Motor neuron (in vitro differentiated cells): Measurements from ENCODE around the gene DYNC2H1. TPM values are rescaled to one million over a fixed set of nuclear protein-coding genes. Genes with fewer than 3 reads are reported as not detected.

Source experiments
- ATAC-seq, 8 experiments: fragments of 200-7000 bp; cut with Tn5 transposase; replicated peaks in 6 of 8; 2 replicates each; pipeline ENCODE4 v1.8.0; 2021; ENCODE audit warnings: mild to moderate bottlenecking in 8 of 8, moderate library complexity in 8 of 8
- H3K27ac ChIP-seq, 2 donors: fragments of 250-450 bp; sonication (Bioruptor Pico); 2 replicates each; pipeline ENCODE4 v1.9.0; 2021; ENCODE audit warnings: antibody characterized with exemption in 2 of 2, mild to moderate bottlenecking in 2 of 2, moderate library complexity in 1 of 2
- H3K4me1 ChIP-seq, 2 donors: fragments of 250-450 bp; sonication (Bioruptor Pico); replicated peaks in 1 of 2; 2 replicates each; pipeline ENCODE4 v1.6.1; 2021; ENCODE audit warnings: antibody characterized with exemption in 2 of 2, mild to moderate bottlenecking in 2 of 2, moderate library complexity in 1 of 2
- H3K4me3 ChIP-seq, 5 donors: fragments of 250-450 bp; sonication (Bioruptor Pico); 2 replicates each; pipeline ENCODE4 v1.9.0; 2021; ENCODE audit warnings: antibody characterized with exemption in 5 of 5, mild to moderate bottlenecking in 5 of 5, moderate library complexity in 4 of 5
- WGBS, 10 experiments: fragments of 450-650 bp; shearing (Covaris generic); methylation state at CpG; one replicate each; pipeline ENCODE4 v1.0.0; 2022; 5-methylcytosine and 5-hydroxymethylcytosine counted together
- in situ Hi-C, 9 experiments: fragments of 400-800 bp; cut with MboI; loops; one replicate each; pipeline ENCODE4 v1.15.0; 2021; ENCODE audit warnings: low sequenced_read_pairs in 9 of 9, low pct_unique_long_range_greater_than_20kb in 2 of 9; ENCODE audit not compliant: unreplicated experiment in 9 of 9
- total RNA-seq, 8 experiments: library from RNA; unstranded; fragments of 300-600 nt; gene quantifications; 2 replicates each; pipeline versions ENCODE4 v1.2.3 to v1.2.4, GENCODE V29; 2022

The DYNC2H1 gene, protein sequence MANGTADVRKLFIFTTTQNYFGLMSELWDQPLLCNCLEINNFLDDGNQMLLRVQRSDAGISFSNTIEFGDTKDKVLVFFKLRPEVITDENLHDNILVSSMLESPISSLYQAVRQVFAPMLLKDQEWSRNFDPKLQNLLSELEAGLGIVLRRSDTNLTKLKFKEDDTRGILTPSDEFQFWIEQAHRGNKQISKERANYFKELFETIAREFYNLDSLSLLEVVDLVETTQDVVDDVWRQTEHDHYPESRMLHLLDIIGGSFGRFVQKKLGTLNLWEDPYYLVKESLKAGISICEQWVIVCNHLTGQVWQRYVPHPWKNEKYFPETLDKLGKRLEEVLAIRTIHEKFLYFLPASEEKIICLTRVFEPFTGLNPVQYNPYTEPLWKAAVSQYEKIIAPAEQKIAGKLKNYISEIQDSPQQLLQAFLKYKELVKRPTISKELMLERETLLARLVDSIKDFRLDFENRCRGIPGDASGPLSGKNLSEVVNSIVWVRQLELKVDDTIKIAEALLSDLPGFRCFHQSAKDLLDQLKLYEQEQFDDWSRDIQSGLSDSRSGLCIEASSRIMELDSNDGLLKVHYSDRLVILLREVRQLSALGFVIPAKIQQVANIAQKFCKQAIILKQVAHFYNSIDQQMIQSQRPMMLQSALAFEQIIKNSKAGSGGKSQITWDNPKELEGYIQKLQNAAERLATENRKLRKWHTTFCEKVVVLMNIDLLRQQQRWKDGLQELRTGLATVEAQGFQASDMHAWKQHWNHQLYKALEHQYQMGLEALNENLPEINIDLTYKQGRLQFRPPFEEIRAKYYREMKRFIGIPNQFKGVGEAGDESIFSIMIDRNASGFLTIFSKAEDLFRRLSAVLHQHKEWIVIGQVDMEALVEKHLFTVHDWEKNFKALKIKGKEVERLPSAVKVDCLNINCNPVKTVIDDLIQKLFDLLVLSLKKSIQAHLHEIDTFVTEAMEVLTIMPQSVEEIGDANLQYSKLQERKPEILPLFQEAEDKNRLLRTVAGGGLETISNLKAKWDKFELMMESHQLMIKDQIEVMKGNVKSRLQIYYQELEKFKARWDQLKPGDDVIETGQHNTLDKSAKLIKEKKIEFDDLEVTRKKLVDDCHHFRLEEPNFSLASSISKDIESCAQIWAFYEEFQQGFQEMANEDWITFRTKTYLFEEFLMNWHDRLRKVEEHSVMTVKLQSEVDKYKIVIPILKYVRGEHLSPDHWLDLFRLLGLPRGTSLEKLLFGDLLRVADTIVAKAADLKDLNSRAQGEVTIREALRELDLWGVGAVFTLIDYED (N-terminal part only)
- 10 to 100 TPM; 19.7 to 51.0 (median 33.2) TPM for total RNA-seq

DNA sequence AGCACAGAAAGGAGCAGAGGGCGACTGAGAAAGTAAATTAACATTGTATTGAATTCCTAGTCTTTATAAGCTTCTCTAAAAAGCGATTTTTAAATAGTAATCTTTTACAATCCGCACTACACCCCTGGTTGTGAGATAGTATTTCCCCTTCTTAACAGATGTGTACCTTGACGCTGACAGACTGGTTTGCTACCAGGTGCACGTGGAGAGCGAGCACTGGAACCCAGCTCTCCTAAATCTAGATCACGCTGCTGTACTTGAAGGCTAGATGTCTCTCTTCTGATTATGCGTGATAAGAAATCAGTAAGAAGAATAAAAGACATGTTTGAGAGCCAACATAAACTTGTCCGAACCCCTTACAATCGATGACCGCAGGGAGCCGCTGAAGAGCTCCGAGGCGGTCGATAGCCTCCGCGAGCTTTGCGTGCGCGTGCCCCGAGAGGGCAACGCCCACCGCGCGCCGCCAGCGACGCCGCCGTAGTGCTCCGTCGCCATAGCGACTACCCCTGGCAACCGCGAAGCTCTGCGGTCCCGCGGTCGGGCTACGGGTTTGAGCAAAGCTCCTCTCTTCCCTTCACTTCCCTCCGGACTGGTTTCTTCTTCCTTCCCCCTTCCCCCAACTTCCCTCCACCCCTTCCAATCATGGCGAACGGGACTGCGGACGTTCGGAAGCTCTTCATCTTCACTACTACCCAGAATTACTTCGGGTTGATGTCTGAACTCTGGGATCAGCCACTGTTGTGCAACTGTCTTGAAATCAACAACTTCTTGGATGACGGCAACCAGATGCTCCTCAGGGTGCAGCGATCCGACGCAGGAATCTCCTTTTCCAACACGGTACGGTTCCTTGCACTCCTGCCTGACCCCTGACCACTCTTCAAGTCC is at the start of gene DYNC2H1:
Gene DYNC2H1, plus strand, starts transcription at position 494 of the 885 bp plus-strand sequence. Its CDS starts 149 bp downstream, at position 643.
- Histone ChIP-seq H3K4me3 (peak within 1 kb of the TSS; percentile 51 to 60 (median 58)), H3K27ac (peak within 1 kb of the TSS; percentile 5 to 40), H3K4me1 (peaks cover 5 to 20% of the 10 kb centered on the region in 2 donors)
- WGBS, 10 experiments = 0 to 17% (median 8%) methylated on average over 2 to 29 of the region's 53 CpGs
- ATAC-seq = peak; percentile 91 to 99 (median 99)
- in situ Hi-C loops = no loop called here

DNA sequence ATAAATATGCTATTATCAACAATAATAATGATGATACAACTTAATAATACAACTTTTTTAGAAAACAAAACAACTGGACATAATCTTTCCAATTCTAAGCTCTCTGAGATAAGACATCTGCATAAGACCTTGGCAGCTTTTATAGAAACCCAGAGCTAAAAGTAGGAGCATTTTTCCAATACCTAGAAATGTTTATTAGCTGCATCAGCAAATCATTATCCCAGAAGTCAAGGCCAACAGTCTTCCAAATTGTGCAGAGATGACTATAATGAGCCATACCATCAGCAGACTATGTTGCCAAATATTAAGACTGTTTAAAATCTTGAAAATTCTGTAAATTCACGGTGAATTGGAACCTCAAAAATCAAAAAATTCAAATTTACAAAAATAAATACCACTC is 47.6 kb upstream of the DYNC2H1 start:
- no peak for ATAC-seq
- H3K27ac ChIP-seq = no peak overlapping the region

DNA sequence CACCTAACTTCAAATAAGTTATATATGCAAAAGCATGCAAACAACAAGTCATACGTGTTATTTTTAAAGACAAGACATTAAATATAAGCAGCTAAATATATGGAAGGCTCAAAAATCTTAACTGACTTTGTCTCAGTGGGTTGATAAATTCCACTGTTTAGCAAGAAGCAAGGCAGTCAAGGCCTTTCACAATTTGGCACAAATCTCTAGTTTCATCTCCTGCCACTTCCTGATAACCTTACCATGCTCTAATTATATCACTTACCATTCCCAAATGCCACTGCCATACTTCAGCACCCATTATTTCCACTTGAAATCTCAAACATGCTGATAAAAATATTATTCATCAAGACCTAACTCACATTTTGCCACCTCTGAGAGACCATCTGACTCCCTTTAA is 42.1 kb upstream of the DYNC2H1 start:
- Histone ChIP-seq H3K27ac (no peak overlapping the region), H3K4me1 (no peaks in the 10 kb centered on the region), H3K4me3 (no peak overlapping the region)
- 75 to 100% (median 90%) methylated on average over 1 of the region's 1 CpG; no CpG with 5 or more reads in 4 of the 10 experiments for WGBS, 10 experiments
- no peak for ATAC-seq
- in situ Hi-C loops = no loop called here

More for the DNA sequence above, 47.6 kb upstream of the DYNC2H1 start:
- 89 to 100% (median 100%) methylated on average over 1 of the region's 1 CpG for WGBS, 10 experiments
- in situ Hi-C loops = no loop called here
- Histone ChIP-seq H3K4me1 (no peaks in the 10 kb centered on the region), H3K4me3 (no peak overlapping the region)

DNA sequence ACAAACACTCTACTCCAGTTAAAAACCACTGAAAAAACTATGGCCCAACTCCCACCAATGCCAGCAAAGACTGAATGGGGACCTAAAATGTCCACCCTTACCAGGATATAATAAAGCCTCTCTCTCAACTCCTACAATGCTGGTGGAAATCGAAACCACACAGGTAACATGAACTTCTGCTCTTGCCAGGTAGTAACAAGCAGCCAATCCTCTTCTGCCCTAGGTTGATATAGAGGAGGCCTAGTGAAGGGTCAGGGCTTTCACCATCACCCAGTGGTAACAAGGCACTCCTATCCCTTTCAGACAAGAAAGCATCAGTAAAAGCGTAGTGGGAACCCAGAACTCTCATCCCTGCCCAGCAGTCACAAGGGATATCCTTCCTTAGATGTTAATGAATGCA is 39.9 kb upstream of the DYNC2H1 start:
- no peak for ATAC-seq
- Histone ChIP-seq H3K4me1 (no peaks in the 10 kb centered on the region), H3K4me3 (no peak overlapping the region), H3K27ac (no peak overlapping the region)
- 86 to 100% (median 100%) methylated on average over 1 to 2 of the region's 2 CpGs; no CpG with 5 or more reads in 3 of the 10 experiments for WGBS, 10 experiments
- in situ Hi-C loops = no loop called here

DNA sequence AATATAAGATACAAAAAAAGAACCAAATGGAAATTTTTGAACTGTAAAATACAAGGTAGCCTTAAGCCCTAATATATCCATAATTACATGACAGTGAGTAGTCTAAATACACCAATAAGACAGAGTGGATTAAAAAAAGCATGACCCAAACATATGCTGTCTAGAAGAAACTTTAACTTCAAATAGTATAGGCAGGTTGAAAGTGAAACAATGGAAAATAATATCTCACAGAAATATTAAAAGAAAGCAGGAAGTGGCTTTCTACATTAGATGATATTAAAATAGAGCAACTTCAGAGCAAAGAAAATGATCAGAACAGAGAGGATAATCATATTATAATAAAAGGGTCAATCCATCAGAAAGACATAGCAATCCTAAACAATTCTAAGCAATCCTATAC is 39.1 kb upstream of the DYNC2H1 start:
- H3K4me1 ChIP-seq = no peaks in the 10 kb centered on the region
- no peak overlapping the region for H3K4me3 ChIP-seq
- in situ Hi-C loops = no loop called here
- ATAC-seq = no peak
- no peak overlapping the region for H3K27ac ChIP-seq

GRCh38 chr11:103071008-103071407 is 38.2 kb upstream of the DYNC2H1 start:
- Histone ChIP-seq H3K27ac (no peak overlapping the region), H3K4me3 (no peak overlapping the region), H3K4me1 (no peaks in the 10 kb centered on the region)
- in situ Hi-C loops = no loop called here
- ATAC-seq = no peak

DNA sequence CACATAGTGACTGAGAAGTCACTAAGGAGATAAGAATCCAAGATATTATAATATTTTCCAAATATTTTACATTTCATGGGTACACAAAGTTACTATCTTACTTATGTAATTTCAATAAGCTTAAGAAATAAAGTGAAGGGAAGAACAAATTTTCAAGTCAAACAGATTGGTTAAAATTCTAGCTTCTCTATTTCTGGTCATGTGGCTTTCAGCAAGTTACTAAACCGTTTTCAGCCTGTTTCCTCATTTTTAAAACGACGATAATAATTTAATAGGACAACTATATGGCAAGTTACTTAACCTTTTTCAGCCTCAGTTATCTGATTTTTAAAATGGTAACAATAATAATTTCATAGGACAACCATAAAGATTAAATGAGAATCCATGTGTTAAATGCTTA is 32.9 kb upstream of the DYNC2H1 start:
- no peak for ATAC-seq
- 81 to 100% (median 100%) methylated on average over 1 to 3 of the region's 3 CpGs; no CpG with 5 or more reads in 2 of the 10 experiments for WGBS, 10 experiments
- Histone ChIP-seq H3K4me1 (no peaks in the 10 kb centered on the region), H3K27ac (no peak overlapping the region), H3K4me3 (no peak overlapping the region)
- in situ Hi-C loops = no loop called here

- no peak overlapping the region for H3K27ac ChIP-seq
- WGBS, 10 experiments = 60 to 100% (median 95%) methylated on average over 1 to 3 of the region's 3 CpGs; no CpG with 5 or more reads in 2 of the 10 experiments
- H3K4me1 ChIP-seq = no peaks in the 10 kb centered on the region
- ATAC-seq = no peak
- in situ Hi-C loops = no loop called here
- H3K4me3 ChIP-seq = no peak overlapping the region
Observed at GRCh38 chr11:103077554-103077953, 31.7 kb upstream of the DYNC2H1 start.

- in situ Hi-C loops = no loop called here
- Histone ChIP-seq H3K27ac (no peak overlapping the region), H3K4me1 (no peaks in the 10 kb centered on the region), H3K4me3 (no peak overlapping the region)
- no peak for ATAC-seq
- 89 to 100% (median 100%) methylated on average over 1 to 5 of the region's 5 CpGs; no CpG with 5 or more reads in 3 of the 10 experiments for WGBS, 10 experiments
Observed at GRCh38 chr11:103078710-103079109, 30.5 kb upstream of the DYNC2H1 start.

GRCh38 chr11:103079833-103080232 is 29.4 kb upstream of the DYNC2H1 start:
- Histone ChIP-seq H3K27ac (no peak overlapping the region), H3K4me3 (no peak overlapping the region), H3K4me1 (no peaks in the 10 kb centered on the region)
- in situ Hi-C loops = no loop called here
- 17 to 100% (median 86%) methylated on average over 1 of the region's 1 CpG; no CpG with 5 or more reads in 1 of the 10 experiments for WGBS, 10 experiments
- no peak for ATAC-seq

GRCh38 chr11:103085758-103086365 is 23.4 kb upstream of the DYNC2H1 start:
- ATAC-seq = peak in 2 of 8 experiments; percentile 60 to 71
- Histone ChIP-seq H3K4me1 (peaks cover 4 to 18% of the 10 kb centered on the region in 2 donors), H3K27ac (no peak overlapping the region), H3K4me3 (no peak overlapping the region)
- 60 to 100% (median 100%) methylated on average over 1 of the region's 1 CpG; no CpG with 5 or more reads in 2 of the 10 experiments for WGBS, 10 experiments
- in situ Hi-C loops = no loop called here

GRCh38 chr11:103086461-103086860 is 22.8 kb upstream of the DYNC2H1 start:
- Histone ChIP-seq H3K4me1 (peaks cover 4 to 18% of the 10 kb centered on the region in 2 donors), H3K4me3 (no peak overlapping the region), H3K27ac (no peak overlapping the region)
- no peak for ATAC-seq
- in situ Hi-C loops = no loop called here
